ENCODE data around the gene GPHN. TPM values are rescaled to one million over a fixed set of nuclear protein-coding genes. Genes with fewer than 3 reads are reported as not detected.
A peak's percentile ranks its signal among the peaks of the same experiment; 100 is the strongest.
"Not testable (repeated sequence)": the region's sequence is repeated elsewhere in the genome, so short reads cannot be mapped to it uniquely, and the experiment has no call there.

GPHN gene
- total and polyA plus RNA-seq, 2 of the 8 experiments (the other 6 are each of a cell fraction or from before 2014, with no cell fraction given) = 6.0 to 16.0 TPM

DNA sequence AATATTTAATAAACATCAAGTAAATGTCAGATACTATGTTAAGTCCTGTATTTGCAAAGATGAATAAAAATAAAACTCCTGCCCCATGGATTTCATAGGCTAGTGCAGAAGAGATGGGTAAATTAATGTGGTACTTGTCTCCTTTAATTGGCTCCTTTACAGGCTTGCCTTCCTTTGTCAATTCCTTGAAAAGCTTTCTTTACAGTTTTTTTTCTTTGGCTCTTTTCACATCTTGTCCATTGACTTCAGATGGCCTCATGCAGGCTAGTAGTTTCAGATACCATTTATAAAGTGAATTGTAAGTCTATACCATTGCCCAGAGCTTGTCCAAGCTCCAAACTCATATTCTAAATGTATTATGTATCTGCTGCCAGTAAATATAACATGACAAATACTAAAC, 552.6 kb downstream of the GPHN start (continued):
- TF ChIP-seq, protein P1, sequence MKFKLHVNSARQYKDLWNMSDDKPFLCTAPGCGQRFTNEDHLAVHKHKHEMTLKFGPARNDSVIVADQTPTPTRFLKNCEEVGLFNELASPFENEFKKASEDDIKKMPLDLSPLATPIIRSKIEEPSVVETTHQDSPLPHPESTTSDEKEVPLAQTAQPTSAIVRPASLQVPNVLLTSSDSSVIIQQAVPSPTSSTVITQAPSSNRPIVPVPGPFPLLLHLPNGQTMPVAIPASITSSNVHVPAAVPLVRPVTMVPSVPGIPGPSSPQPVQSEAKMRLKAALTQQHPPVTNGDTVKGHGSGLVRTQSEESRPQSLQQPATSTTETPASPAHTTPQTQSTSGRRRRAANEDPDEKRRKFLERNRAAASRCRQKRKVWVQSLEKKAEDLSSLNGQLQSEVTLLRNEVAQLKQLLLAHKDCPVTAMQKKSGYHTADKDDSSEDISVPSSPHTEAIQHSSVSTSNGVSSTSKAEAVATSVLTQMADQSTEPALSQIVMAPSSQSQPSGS (IDR thresholded peaks at IDR 0.05; ENCODE audit: low read length) = no peak
- no peak for TF ChIP-seq BACH1 (IDR thresholded peaks at IDR 0.05; ENCODE audit: low read length)
- TF ChIP-seq RNF2 (IDR thresholded peaks at IDR 0.05; ENCODE audit: borderline replicate concordance, low read depth, low read length, missing control alignments, poor library complexity, severe bottlenecking) = no peak

DNA sequence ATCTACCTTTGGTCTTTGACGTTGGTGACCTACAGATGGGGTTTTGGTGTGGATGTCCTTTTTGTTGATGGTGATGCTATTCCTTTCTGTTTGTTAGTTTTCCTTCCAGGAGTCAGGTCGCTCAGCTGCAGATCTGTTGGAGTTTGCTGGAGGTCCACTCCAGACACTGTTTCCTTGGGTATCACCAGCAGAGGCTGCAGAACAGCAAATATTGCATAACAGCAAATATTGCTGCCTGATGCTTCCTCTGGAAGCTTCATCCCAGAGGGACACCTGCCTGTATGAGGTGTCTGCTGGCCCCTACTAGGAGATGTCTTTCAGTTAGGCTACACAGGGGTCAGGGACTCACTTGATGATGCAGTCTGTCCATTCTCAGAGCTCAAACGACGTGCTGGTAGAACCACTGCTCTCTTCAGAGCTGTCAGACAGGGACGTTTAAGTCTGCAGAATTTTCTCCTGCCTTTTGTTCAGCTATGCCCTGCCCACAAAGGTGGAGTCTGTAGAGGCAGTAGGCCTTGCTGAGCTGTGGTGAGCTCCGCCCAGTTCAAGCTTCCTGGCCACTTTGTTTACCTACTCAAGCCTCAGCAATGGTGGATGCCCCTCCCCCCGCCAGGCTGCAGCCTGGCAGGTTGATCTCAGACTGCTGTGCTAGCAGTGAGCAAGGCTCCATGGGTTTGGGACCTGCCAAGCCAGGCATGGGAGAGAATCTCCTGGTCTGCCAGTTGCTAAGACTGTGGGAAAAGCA, 559.3 kb downstream of the GPHN start:
- H4K91ac ChIP-seq (replicated peaks; ENCODE audit: insufficient read length, low read length); H4K5ac ChIP-seq (ENCODE audit: insufficient read length, low read depth, low read length); H3K27ac ChIP-seq (ENCODE audit: low read depth, low read length); H3K14ac ChIP-seq (ENCODE audit: insufficient read length); H2AFZ ChIP-seq (ENCODE audit: low read length); H2AK5ac ChIP-seq (ENCODE audit: low read depth, low read length); H4K20me1 ChIP-seq (replicated peaks in 1 of 2; ENCODE audit: control insufficient read depth in 1 of 2, insufficient read depth in 2 of 2, low read length in 2 of 2); H2BK20ac ChIP-seq (ENCODE audit: low read length); H3K9me3 ChIP-seq (ENCODE audit: insufficient read depth in 2 of 2, low read depth in 1 of 2, low read length in 1 of 2); H3K23me2 ChIP-seq (ENCODE audit: low read depth, low read length); H3K18ac ChIP-seq (ENCODE audit: extremely low read depth, low read length); FAIRE-seq; H3K4ac ChIP-seq (replicated peaks; ENCODE audit: insufficient read length, low read depth, low read length); H2BK120ac ChIP-seq (replicated peaks; ENCODE audit: low read depth, low read length); H2BK15ac ChIP-seq (ENCODE audit: low read length); H3K4me3 ChIP-seq (ENCODE audit: extremely low read depth in 1 of 4, insufficient read depth in 2 of 4, low read depth in 3 of 4, low read length in 4 of 4); H3K56ac ChIP-seq (replicated peaks; ENCODE audit: insufficient read length, low read depth, low read length); H3K9ac ChIP-seq (replicated peaks in 1 of 4; ENCODE audit: extremely low read depth in 1 of 4, low read depth in 3 of 4, low read length in 3 of 4); H3K27me3 ChIP-seq (replicated peaks in 1 of 4; ENCODE audit: control insufficient read depth in 3 of 4, extremely low read depth in 1 of 4, insufficient read depth in 3 of 4, low read length in 3 of 4); POLR2A ChIA-PET (ENCODE audit: partially characterized antibody); H3K79me1 ChIP-seq (ENCODE audit: low read depth, low read length); H4K8ac ChIP-seq (ENCODE audit: extremely low read depth, insufficient read depth, low read length); H3K4me1 ChIP-seq (replicated peaks in 1 of 4; ENCODE audit: control insufficient read depth in 3 of 4, insufficient read depth in 4 of 4, low read length in 3 of 4); H2BK12ac ChIP-seq (ENCODE audit: low read depth, low read length); H2BK5ac ChIP-seq (ENCODE audit: low read depth, low read length); H3K23ac ChIP-seq (ENCODE audit: insufficient read length); H3K36me3 ChIP-seq (ENCODE audit: control insufficient read depth in 2 of 4, insufficient read depth in 4 of 4, low read length in 3 of 4); H3K79me2 ChIP-seq (ENCODE audit: control insufficient read depth in 1 of 2, insufficient read depth in 2 of 2, low read length in 2 of 2): not testable (repeated sequence)
- CTCF ChIA-PET (ENCODE audit: partially characterized antibody) = interaction anchor here (0.9 kb wide), 1 partner anchor 11 kb away, joined by 4 read pairs; no protein-coding TSS in a partner anchor
- peak overlapping the region in 1 of 2 experiments; percentile 31; a peak in 1 of 4 replicates for H3K4me2 ChIP-seq (ENCODE audit: insufficient read depth in 1 of 2, low read depth in 2 of 2, low read length in 2 of 2)
- 77% methylated on average over 7 of the region's 7 CpGs; no CpG with 5 or more reads in 1 of the 2 experiments for WGBS, 2 experiments (ENCODE audit: extremely low coverage in 1 of 2, insufficient coverage in 1 of 2, insufficient read length in 1 of 2, insufficient replicate concordance in 2 of 2, low coverage in 1 of 2, low lambda C conversion rate in 2 of 2, missing lambda C conversion rate in 1 of 2)
- DNase-seq (ENCODE audit: low read depth in 1 of 2, low spot score in 2 of 2) = peak in 1 of 2 experiments; percentile 43

Measured in H1 (cell line).